IMR-90 (cell line): ENCODE measurements around the gene NEDD4L.

Experiments
- CEBPB ChIP-seq: IDR thresholded peaks from 2 replicates; pipeline ENCODE4 v1.6.1; 2012; ENCODE audit warnings: low read depth, low read length, improper control_type of control experiment
- RAD21 ChIP-seq: IDR thresholded peaks from 2 replicates; pipeline ENCODE4 v1.6.1; 2012; ENCODE audit warnings: low read length, improper control_type of control experiment
- TF ChIP-seq, protein P1 (sequence below): conservative IDR thresholded peaks from 2 replicates; pipeline ENCODE4 v1.5.1; 2012; ENCODE audit warnings: mild to moderate bottlenecking, low read depth, low read length, improper control_type of control experiment
- TF ChIP-seq, protein P2 (sequence below): fragments of 150-350 bp; IDR thresholded peaks from 2 replicates; pipeline ENCODE4 v1.6.1; 2016; ENCODE audit warnings: low read depth, mild to moderate bottlenecking, low read length, moderate library complexity, borderline replicate concordance

DNA sequence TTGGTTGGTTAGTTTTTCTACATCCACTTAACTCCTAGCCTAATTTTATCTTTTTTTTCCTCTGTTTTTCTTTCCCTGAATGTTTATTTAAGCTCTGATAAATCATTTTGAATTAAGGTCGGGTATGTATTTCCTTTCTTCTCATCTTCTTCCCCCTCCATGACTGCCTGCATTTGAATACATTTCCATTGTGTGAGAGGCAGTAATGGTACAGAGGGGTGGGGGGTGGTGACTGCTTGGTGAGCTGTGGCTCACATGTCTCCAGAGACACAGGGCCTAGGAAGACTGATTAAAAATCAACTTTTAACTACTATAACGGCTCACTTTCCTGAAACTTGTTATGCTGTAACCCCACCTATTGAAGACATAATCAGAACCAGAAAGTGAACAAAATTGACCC is 58.0 kb downstream of the NEDD4L start:
- TF ChIP-seq, protein P1, sequence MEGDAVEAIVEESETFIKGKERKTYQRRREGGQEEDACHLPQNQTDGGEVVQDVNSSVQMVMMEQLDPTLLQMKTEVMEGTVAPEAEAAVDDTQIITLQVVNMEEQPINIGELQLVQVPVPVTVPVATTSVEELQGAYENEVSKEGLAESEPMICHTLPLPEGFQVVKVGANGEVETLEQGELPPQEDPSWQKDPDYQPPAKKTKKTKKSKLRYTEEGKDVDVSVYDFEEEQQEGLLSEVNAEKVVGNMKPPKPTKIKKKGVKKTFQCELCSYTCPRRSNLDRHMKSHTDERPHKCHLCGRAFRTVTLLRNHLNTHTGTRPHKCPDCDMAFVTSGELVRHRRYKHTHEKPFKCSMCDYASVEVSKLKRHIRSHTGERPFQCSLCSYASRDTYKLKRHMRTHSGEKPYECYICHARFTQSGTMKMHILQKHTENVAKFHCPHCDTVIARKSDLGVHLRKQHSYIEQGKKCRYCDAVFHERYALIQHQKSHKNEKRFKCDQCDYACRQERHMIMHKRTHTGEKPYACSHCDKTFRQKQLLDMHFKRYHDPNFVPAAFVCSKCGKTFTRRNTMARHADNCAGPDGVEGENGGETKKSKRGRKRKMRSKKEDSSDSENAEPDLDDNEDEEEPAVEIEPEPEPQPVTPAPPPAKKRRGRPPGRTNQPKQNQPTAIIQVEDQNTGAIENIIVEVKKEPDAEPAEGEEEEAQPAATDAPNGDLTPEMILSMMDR, result no peak
- TF ChIP-seq, protein P2, sequence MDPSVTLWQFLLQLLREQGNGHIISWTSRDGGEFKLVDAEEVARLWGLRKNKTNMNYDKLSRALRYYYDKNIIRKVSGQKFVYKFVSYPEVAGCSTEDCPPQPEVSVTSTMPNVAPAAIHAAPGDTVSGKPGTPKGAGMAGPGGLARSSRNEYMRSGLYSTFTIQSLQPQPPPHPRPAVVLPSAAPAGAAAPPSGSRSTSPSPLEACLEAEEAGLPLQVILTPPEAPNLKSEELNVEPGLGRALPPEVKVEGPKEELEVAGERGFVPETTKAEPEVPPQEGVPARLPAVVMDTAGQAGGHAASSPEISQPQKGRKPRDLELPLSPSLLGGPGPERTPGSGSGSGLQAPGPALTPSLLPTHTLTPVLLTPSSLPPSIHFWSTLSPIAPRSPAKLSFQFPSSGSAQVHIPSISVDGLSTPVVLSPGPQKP, result no peak
- no peak for TF ChIP-seq RAD21
- no peak for TF ChIP-seq CEBPB
